GM06990 (cell line): ENCODE data around the gene MAGEF1.

ENCODE experiments used
- DNase-seq: peaks from one replicate; pipeline ENCODE4 v3.0.0-alpha.2; 2011; ENCODE audit not compliant: insufficient read length; ENCODE audit errors: extremely low read depth
- H3K27me3 ChIP-seq: replicated peaks from 2 replicates; pipeline ENCODE4 v1.6.0; 2011; ENCODE audit warnings: low read length; ENCODE audit not compliant: control insufficient read depth, insufficient read depth
- H3K36me3 ChIP-seq: 2 replicates; pipeline ENCODE4 v1.5.1; 2011; ENCODE audit warnings: low read length; ENCODE audit not compliant: control insufficient read depth, insufficient read depth
- H3K4me3 ChIP-seq: replicated peaks from 2 replicates; pipeline ENCODE4 v1.5.1; 2011; ENCODE audit warnings: low read depth, mild to moderate bottlenecking, control low read depth, low read length
- TF ChIP-seq, protein P1 (sequence below): IDR thresholded peaks from 2 replicates; pipeline ENCODE4 v1.5.1; 2011; ENCODE audit warnings: low read length, control low read depth, mild to moderate bottlenecking, inconsistent platforms; ENCODE audit not compliant: insufficient read depth, poor library complexity, severe bottlenecking

MAGEF1 gene

DNA sequence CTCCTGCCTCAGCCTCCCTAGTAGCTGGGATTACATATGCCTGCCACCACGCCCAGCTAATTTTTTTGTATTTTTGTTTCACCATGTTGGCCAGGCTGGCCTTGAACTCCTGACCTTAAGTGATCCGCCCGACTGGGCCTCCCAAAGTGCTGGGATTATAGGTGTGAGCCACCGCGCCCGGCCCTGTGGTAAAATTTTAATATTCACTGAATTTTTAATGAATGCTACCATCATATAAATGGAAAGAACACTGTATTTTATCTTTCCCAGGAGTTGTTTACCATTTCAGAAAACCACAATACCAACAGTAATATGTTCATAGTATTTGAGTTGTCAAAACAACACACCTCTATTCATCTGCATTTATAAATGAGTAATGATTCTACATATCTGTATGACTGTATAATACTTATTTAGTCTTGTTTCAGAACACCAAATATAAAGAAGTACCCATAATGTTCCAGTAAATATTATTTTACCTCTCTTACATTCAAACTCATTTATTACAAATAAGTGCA is 16.2 kb upstream of the MAGEF1 start:
- H3K27me3 ChIP-seq, result no peaks in the 10 kb centered on the region; the same call in 1 of the 2 replicates
- no peak overlapping the region for H3K4me3 ChIP-seq
- TF ChIP-seq, protein P1, sequence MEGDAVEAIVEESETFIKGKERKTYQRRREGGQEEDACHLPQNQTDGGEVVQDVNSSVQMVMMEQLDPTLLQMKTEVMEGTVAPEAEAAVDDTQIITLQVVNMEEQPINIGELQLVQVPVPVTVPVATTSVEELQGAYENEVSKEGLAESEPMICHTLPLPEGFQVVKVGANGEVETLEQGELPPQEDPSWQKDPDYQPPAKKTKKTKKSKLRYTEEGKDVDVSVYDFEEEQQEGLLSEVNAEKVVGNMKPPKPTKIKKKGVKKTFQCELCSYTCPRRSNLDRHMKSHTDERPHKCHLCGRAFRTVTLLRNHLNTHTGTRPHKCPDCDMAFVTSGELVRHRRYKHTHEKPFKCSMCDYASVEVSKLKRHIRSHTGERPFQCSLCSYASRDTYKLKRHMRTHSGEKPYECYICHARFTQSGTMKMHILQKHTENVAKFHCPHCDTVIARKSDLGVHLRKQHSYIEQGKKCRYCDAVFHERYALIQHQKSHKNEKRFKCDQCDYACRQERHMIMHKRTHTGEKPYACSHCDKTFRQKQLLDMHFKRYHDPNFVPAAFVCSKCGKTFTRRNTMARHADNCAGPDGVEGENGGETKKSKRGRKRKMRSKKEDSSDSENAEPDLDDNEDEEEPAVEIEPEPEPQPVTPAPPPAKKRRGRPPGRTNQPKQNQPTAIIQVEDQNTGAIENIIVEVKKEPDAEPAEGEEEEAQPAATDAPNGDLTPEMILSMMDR, result no peak
- no peak for DNase-seq
- H3K36me3 ChIP-seq, result no peaks in the 10 kb centered on the region

DNA sequence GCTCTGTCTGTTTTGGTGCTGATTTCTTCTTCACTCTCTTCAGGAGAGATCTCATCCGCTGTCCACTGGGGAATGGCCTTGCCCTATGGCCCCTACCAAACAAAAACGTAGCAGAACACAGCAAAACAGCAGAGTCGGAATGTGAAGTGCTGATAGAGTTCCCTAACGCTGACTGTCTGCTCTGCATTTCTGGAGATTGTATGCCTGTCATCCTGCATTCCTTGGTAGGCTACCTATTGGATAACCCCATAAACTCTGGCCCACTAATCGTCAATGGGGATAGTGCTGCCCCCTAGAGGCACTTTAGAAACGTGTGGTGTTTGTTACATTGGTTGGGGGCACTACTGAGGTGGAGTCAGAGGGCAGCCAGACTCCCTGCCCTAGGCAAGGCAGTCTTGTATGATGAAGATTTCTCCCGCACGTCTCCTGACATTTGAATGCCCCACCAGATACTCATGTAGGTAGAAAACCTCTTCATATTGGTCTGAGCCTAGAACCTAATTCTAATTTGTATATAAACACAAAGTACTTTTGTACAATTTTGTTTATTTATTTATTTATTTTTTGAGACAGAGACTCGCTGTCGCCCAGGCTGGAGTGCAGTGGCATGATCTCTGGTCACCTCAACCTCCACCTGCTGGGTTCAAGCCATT is 15.6 kb upstream of the MAGEF1 start:
- Histone ChIP-seq H3K36me3 (no peaks in the 10 kb centered on the region), H3K4me3 (no peak overlapping the region), H3K27me3 (no peaks in the 10 kb centered on the region; the same call in 1 of the 2 replicates)
- DNase-seq, result no peak
- TF ChIP-seq, protein P1, result peak; percentile 70

DNA sequence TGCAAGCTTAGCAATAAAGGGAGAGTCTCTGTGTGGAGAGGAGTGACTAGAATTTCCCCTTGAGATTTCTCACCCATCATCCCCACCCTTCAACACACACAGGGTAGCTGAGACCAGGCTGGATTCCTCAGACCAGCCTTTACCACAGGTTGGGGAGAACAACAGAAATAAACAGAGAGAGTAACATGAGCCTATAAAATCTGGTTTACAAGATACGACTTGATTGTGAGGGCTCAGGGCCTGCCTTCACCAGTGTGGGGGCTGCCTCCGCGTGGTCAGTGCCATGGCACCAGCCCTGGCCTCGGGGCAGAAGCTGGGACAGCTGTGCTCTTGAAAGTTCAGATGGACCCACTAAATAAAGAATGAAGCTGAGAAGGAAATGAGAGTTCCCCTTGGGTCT is 14.6 kb upstream of the MAGEF1 start:
- TF ChIP-seq, protein P1, result no peak
- DNase-seq, result no peak
- Histone ChIP-seq H3K27me3 (no peaks in the 10 kb centered on the region; the same call in 1 of the 2 replicates), H3K36me3 (no peaks in the 10 kb centered on the region), H3K4me3 (no peak overlapping the region)

- no peak overlapping the region for H3K4me3 ChIP-seq
- DNase-seq, result no peak
- no peaks in the 10 kb centered on the region for H3K36me3 ChIP-seq
- TF ChIP-seq, protein P1, result no peak
- no peaks in the 10 kb centered on the region; the same call in 1 of the 2 replicates for H3K27me3 ChIP-seq
Observed at GRCh38 chr3:184725176-184725719, 13.4 kb upstream of the MAGEF1 start.

DNA sequence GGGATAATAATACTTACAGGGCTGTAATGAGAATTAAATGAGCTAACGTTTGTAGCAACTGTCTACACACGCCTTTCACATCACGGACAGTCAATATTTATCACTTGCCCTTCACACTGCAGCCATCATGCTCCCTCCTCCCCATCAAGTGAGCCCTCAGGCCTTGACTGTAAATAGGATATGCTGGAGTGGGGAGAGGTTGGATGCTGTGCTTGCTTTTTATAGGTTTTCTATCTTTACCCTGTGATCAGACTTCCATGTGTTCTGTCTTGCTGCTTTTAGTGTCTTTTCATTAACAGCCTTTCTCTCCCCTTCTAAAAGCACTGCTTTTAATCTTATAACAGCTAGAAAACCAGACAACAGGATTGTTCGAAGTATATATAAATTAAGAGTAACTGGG is 12.8 kb upstream of the MAGEF1 start:
- Histone ChIP-seq H3K36me3 (no peaks in the 10 kb centered on the region), H3K4me3 (no peak overlapping the region), H3K27me3 (no peaks in the 10 kb centered on the region; the same call in 1 of the 2 replicates)
- TF ChIP-seq, protein P1, result no peak
- no peak for DNase-seq
